Stimulated activated memory B cell treated with anti-CD40 and anti-IgM and Interleukin-4, amounts not matched to agents 10 μg/mL and 1 μg/mL and 100 μg/mL, for 72 hours (primary cell): ENCODE results near the gene CD46.
"Not testable (repeated sequence)": the region's sequence is repeated elsewhere in the genome, so short reads cannot be mapped to it uniquely, and the experiment has no call there.

ENCODE experiments used
- ATAC-seq: fragments of 150-1000 bp; cut with Tn5 transposase; 2 replicates; pipeline ENCODE4 v1.10.0; 2021
- H3K27ac Mint-ChIP-seq: one replicate; pipeline ENCODE4 v1.8.0; 2022; ENCODE audit warnings: mild to moderate bottlenecking, mixed read lengths
- H3K27me3 Mint-ChIP-seq: one replicate; pipeline ENCODE4 v1.8.0; 2022; ENCODE audit warnings: mixed read lengths
- H3K36me3 Mint-ChIP-seq: one replicate; pipeline ENCODE4 v1.8.0; 2022; ENCODE audit warnings: mixed read lengths
- H3K4me1 Mint-ChIP-seq: one replicate; pipeline ENCODE4 v1.8.0; 2022; ENCODE audit warnings: mixed read lengths
- H3K4me3 Mint-ChIP-seq: one replicate; pipeline ENCODE4 v1.8.0; 2022; ENCODE audit warnings: mild to moderate bottlenecking, moderate library complexity, mixed read lengths
- H3K9me3 Mint-ChIP-seq: one replicate; pipeline ENCODE4 v1.8.0; 2022; ENCODE audit warnings: mixed read lengths

CD46 gene

DNA sequence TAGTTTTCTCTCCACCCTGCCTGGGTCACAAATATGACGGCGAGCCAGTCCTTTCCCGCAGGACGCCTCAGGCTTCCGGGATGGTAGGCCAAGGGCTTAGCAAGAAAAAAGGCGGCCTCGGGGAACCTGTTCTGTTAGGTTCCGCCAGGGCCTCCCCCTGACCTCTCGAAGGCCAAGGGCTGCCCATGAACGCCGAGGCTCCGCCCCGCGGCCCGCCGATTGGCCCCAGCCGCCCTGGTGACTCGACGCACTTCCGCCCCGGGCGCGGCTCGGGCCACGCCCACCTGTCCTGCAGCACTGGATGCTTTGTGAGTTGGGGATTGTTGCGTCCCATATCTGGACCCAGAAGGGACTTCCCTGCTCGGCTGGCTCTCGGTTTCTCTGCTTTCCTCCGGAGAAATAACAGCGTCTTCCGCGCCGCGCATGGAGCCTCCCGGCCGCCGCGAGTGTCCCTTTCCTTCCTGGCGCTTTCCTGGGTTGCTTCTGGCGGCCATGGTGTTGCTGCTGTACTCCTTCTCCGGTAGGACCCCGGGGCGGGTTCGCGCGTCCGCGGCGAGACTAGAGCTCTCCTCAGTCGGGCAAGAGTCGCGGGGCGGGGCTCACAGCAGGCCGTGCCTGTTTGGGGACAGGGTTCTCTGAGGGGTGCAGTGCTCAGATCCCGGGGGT is at the start of gene CD46:
CD46 (plus strand) TSS at position 265 of the 666 bp plus-strand sequence; CDS start at position 424, 159 bp downstream.
- no peaks in the 10 kb centered on the region for H3K9me3 Mint-ChIP-seq
- no peaks in the 10 kb centered on the region for H3K36me3 Mint-ChIP-seq
- peaks cover 58% of the 10 kb centered on the region for H3K4me1 Mint-ChIP-seq
- peak within 1 kb of the TSS; percentile 95 for H3K4me3 Mint-ChIP-seq
- H3K27me3 Mint-ChIP-seq: no peaks in the 10 kb centered on the region
- peak within 1 kb of the TSS; percentile 86 for H3K27ac Mint-ChIP-seq
- ATAC-seq: peak; percentile 99

DNA sequence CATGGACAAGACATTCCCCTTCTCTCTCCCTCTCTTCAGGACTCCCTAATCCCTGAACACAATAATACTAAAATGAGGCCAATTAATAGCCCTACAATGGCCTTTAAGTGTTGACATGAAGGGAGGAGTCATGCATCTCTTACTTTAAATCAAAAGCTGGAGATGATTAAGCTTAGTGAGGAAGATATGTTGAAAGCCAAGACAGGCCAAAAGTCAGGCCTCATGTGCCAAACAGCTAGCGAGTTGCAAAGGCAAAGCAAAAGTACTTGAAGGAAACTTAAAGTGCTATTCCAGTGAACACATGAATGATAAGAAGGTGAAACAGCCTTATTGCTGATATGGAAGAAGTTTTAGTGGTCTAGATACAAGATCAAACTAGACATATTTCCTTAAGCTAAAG is 49.5 kb upstream of the CD46 start:
- no peak for ATAC-seq

DNA sequence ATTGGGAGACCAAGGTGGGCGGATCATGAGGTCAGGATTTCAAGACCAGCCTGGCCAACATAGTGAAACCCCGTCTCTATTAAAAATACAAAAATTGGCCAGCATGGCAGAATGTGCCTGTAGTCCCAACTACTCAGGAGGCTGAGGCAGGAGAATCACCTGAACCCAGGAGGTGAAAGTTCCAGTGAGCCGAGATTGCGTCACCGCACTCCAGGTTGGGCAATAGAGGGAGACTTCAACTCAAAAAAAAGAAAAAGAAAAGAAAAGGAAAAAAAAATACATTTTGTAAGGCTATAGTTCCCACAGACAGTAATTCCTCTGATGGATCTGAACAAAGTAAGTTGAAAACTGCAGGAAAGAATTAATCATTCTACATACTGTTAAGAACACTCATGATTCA is 48.1 kb upstream of the CD46 start:
- Mint-ChIP-seq H3K4me1 (no peaks in the 10 kb centered on the region), H3K9me3 (no peaks in the 10 kb centered on the region), H3K27ac (no peak overlapping the region), H3K27me3 (no peaks in the 10 kb centered on the region), H3K36me3 (no peaks in the 10 kb centered on the region), H3K4me3 (no peak overlapping the region)
- no peak for ATAC-seq

More for the DNA sequence above, 49.5 kb upstream of the CD46 start:
- no peaks in the 10 kb centered on the region for H3K27me3 Mint-ChIP-seq
- no peak overlapping the region for H3K27ac Mint-ChIP-seq
- H3K4me1 Mint-ChIP-seq: no peaks in the 10 kb centered on the region
- H3K36me3 Mint-ChIP-seq: no peaks in the 10 kb centered on the region
- H3K9me3 Mint-ChIP-seq: no peaks in the 10 kb centered on the region
- H3K4me3 Mint-ChIP-seq: no peak overlapping the region

DNA sequence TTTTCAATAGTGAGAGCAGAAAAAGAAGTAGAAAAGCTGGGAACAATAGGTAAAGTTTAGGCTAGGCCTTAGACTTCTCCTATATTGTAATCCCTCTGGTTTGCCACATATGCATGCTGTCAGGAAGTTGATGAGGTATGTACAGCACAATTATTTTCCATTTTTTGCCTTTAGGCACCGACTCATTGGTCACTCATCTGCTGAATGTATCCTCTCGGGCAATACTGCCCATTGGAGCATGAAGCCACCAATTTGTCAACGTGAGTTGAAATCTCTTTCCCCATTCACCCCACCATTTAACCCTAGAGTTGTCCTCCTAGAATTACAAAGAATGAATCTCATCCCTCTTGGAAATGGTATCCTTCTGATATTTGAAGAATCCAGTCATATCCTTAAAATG is 43.9 kb upstream of the CD46 start:
- not testable (repeated sequence) for H3K9me3 Mint-ChIP-seq, H3K4me1 Mint-ChIP-seq

DNA sequence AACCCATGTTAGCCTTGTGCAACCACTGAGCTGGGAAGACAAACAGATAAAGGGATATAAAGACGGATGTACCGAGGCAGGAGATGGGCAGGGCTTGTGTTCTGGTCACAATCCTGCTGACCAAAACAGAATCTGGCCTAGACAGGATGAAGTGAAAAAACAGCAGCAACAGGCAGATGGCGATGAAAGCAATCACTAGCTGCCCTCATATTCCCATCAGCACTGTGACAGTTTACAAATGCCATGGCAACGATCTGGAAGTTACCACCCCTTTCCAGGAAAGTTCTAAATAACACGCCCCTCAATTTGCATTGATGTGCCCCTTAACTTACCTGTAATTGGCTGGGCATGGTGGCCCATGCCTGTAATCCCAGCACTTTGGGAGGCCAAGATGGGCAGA is 40.6 kb upstream of the CD46 start:
- Mint-ChIP-seq H3K9me3 (no peaks in the 10 kb centered on the region), H3K27ac (no peak overlapping the region), H3K27me3 (no peaks in the 10 kb centered on the region), H3K36me3 (no peaks in the 10 kb centered on the region), H3K4me3 (no peak overlapping the region), H3K4me1 (no peaks in the 10 kb centered on the region)
- no peak for ATAC-seq

More for the DNA sequence above, 43.9 kb upstream of the CD46 start:
- H3K36me3 Mint-ChIP-seq, H3K4me3 Mint-ChIP-seq, H3K27ac Mint-ChIP-seq, ATAC-seq, H3K27me3 Mint-ChIP-seq: not testable (repeated sequence)

DNA sequence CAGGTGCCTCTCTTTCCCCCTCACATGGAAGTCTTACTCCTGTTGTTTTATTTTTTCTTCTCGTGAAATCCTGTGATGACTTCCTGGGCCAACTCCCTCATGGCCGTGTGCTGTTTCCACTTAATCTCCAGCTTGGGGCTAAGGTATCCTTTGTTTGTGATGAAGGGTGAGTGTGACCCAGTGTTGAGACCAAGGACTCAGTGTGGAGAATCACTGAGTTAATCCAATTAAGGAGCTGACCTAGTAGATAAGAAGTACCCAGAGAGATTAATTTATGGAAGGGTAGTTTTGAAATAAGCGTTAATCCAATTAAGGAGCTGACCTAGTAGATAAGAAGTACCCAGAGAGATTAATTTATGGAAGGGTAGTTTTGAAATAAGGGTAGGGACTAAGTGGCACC is 39.2 kb upstream of the CD46 start:
- H3K9me3 Mint-ChIP-seq, H3K4me1 Mint-ChIP-seq, H3K36me3 Mint-ChIP-seq, H3K27ac Mint-ChIP-seq, H3K4me3 Mint-ChIP-seq, H3K27me3 Mint-ChIP-seq, ATAC-seq: not testable (repeated sequence)

DNA sequence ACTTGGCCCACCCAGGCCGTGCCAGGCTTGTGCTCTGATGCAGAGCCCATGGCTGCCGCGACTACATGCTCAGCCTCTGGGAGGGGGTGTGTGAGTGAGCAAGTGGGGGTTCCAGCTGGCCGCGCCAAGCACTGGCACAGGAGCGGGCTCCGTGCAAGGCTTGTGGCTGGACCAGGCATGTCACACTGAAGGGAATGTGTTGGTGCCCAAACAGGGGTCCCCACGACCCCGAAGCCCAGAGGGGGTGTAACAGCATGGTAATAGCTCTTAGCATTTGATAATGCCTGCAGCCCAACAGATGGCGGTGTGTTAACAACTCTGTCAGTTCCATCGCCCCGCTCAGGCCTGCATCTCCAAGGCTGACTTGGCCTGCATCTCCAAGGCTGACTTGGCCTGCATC is 38.3 kb upstream of the CD46 start:
- Mint-ChIP-seq H3K4me1 (no peaks in the 10 kb centered on the region), H3K4me3 (no peak overlapping the region), H3K36me3 (no peaks in the 10 kb centered on the region), H3K27ac (no peak overlapping the region), H3K27me3 (no peaks in the 10 kb centered on the region), H3K9me3 (no peaks in the 10 kb centered on the region)
- ATAC-seq: peak; percentile 31

DNA sequence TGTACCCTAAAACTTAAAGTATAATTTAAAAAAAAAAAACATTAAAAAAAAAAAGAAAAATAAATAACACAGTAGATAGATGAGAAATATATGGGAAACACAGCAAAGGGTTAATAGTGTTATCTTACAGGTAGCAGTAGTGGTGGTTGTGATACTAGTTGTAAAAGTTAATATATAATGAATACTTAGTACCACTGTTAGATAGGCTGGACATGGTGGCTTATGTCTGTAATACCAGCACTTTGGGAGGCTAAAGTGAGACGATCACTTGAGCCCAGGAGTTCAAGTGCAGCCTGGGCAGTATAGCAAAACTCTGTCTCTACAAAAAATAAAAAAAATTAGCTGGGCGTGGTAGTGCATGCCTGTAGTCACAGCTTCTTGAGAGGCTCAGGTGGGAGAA is 32.6 kb upstream of the CD46 start:
- Mint-ChIP-seq H3K4me1 (no peaks in the 10 kb centered on the region), H3K4me3 (no peak overlapping the region), H3K9me3 (no peaks in the 10 kb centered on the region), H3K27me3 (no peaks in the 10 kb centered on the region), H3K27ac (no peak overlapping the region), H3K36me3 (no peaks in the 10 kb centered on the region)
- ATAC-seq: no peak

DNA sequence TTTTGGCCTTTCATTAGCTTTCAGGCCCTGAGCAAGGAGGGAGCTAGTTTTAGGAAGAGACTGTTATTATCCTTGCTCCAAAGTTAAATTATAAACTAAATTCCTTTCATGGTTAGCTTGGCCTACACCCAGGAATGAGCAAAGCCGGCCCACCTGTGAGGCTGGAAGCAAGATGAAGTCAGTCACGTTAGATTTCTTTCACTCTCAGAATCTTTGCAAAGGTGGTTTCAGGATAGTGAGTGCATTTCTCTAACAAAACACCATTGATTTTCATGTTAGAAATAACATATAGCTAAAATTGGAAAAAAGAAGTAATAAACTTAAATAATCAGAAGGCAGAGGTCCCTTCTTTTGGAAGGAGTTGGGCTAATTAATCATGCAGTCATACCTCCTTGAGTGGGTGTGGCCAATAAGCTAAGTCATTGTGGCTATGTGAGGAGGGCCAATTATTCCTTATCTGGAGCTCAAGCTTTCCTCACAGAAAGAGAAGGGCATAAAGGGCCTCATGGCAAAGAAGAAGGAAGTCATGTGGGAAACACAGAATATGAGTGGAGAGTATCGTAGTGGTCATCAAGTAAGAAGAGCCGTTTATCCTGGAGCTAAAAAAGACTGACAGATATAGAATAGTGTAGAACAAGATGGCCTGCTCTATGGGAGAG is 23.5 kb upstream of the CD46 start:
- H3K4me1 Mint-ChIP-seq, H3K27ac Mint-ChIP-seq, H3K4me3 Mint-ChIP-seq, H3K9me3 Mint-ChIP-seq, ATAC-seq, H3K36me3 Mint-ChIP-seq: not testable (repeated sequence)
- peaks cover 20% of the 10 kb centered on the region for H3K27me3 Mint-ChIP-seq

DNA sequence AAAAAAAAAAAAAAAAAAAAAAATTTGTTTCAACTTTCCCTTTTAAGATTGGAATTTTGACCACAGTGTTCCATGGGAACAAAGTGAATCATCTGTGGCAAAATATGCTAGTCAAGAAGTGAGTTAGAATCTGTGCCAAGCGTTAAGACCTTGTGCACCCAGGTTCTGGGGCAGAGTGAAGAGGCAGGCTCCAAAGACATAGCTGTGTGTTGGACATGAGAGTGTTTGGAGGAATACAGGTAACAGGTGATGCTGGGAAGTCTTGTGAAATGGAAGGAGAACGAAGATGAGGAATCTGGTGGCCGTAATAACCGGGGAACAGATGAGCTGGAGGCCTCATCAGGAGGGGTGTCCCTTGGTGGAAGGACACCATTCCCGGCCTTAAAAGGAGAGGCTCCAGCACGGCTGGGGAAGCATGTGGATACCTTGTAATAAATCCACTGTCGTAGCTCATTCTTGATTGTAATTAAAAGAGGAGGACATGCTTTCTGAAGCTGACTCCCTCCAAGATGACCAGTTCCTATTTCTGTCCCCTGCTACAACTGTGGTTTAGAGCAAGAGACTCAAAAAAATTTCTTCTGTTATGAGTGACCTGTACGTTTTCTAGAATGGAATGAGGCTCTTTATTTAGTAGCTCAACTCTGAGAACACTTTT is 14.2 kb upstream of the CD46 start:
- H3K27me3 Mint-ChIP-seq, H3K36me3 Mint-ChIP-seq, H3K27ac Mint-ChIP-seq, ATAC-seq, H3K4me1 Mint-ChIP-seq, H3K9me3 Mint-ChIP-seq, H3K4me3 Mint-ChIP-seq: not testable (repeated sequence)

DNA sequence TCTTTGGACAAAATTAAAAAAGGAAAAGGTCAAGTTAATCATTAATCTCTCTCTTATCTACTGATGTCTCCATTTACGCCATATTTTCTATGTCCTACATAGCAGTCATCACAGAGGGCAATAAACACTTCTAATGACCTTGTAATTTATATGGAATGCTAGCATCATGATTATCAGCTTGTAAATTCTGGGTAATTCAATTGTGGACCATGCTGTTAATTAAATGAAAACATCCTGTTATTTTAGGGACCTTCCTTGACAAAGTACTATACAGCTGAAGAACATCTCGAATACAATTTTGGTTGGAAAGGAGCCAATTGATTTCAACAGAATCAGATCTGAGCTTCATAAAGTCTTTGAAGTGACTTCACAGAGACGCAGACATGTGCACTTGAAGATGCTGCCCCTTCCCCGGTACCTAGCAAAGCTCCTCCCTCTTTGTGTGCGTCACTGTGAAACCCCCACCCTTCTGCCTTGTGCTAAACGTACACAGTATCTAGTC is 13.6 kb upstream of the CD46 start:
- not testable (repeated sequence) for H3K27me3 Mint-ChIP-seq, H3K27ac Mint-ChIP-seq, H3K4me1 Mint-ChIP-seq, H3K9me3 Mint-ChIP-seq, H3K36me3 Mint-ChIP-seq, ATAC-seq, H3K4me3 Mint-ChIP-seq

DNA sequence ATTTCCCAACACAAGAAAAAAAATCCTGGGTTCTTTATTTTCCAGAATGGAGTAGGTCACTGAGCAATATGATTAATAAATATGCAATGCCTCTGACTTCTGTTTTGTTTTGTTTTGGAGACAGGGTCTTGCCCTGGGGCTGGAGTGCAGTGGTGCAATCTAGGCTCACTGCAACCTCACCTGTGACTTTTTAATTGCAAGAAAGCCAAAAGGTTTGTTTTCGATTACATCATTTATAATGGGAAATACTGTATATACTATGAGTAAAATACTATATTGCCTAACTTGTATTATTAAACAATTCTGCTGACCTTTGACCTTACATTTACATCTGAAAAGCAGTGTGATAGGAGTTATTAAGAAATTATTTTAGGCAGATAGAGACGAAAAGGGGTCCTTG is 11.6 kb upstream of the CD46 start:
- no peaks in the 10 kb centered on the region for H3K27me3 Mint-ChIP-seq
- H3K4me3 Mint-ChIP-seq: no peak overlapping the region
- ATAC-seq: no peak
- H3K27ac Mint-ChIP-seq: no peak overlapping the region
- no peaks in the 10 kb centered on the region for H3K9me3 Mint-ChIP-seq
- H3K36me3 Mint-ChIP-seq: no peaks in the 10 kb centered on the region
- no peaks in the 10 kb centered on the region for H3K4me1 Mint-ChIP-seq

DNA sequence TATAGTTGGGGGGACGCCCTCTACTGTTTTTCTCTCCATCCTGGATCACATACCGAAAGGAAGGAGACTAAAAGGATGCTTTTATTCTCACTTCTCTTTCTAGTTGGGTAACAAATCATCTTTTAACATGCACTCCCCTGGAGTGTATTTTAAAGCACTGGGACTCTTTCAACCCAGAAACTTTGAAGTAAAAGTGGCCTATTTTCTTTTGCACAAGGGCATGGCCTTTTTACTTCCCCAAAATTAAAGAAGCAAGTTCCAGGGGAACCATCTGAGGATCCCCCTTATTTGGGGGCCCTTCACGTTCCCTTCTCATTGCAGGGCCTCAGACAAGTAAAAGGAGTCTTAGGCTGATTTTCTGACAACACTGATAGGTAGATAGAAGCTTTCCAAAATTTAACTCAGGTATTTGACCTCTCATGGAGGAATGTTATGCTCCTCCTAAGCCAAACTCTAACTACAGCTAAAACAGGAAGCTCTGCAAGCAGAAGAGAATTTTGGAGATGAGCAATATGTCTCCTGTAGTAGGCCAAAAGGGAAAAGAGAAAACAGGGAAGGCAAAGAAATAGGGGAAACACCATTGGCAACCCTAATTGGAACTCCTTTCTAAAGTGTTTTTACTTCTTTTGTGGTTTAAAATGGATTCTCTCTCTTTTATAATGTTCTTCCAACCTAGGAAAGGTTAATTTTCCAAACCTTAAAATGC is 8.9 kb upstream of the CD46 start:
- Mint-ChIP-seq H3K4me3 (no peak overlapping the region), H3K9me3 (no peaks in the 10 kb centered on the region), H3K27me3 (no peaks in the 10 kb centered on the region), H3K36me3 (no peaks in the 10 kb centered on the region), H3K4me1 (no peaks in the 10 kb centered on the region), H3K27ac (no peak overlapping the region)
- no peak for ATAC-seq

DNA sequence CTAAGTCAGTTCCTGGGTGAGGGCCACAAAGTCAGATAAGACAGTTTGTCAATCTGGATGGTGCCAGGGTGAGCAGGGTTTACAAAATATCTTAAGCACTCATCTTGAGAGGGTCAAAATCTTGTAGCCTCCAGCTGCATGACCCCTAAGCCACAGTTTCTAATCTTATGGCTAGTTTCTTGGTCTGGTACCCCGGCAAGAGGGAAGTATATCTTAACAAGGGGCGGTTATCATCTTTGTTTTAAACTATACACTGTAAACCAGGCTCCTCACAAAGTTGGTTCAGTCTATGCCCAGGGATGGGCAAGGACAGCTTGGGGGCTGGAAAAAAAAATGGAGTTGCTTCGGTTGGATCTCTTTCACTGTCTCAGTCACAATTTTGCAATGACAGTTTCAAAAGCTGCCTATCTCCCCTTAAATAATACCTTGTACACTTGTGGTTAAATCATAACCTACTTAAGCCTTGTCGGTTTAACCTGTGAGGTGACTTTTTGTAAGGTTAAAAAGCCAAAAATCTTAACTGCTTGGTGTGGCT is 7.8 kb upstream of the CD46 start:
- no peak for ATAC-seq
- Mint-ChIP-seq H3K27me3 (no peaks in the 10 kb centered on the region), H3K4me1 (peaks cover 3% of the 10 kb centered on the region), H3K9me3 (no peaks in the 10 kb centered on the region), H3K36me3 (no peaks in the 10 kb centered on the region), H3K4me3 (no peak overlapping the region), H3K27ac (no peak overlapping the region)

DNA sequence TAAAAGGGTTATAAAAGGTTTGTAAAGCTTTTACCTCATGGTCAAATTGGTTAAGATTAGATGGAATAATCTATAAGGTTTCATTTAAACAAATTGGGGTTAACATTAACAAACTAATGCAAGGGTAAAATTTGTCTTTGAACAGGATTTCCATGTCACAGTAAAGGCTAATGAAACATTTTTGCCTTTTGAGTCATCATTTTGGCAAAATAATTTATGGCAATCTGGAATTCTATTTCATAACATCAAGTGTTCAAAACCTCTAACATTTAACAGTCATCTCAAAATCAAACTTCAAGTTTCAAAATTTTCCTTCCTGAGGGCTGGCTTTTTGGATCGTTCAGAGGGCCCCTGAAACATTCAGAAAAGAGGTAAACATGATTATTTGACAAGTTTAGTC is 6.6 kb upstream of the CD46 start:
- H3K9me3 Mint-ChIP-seq: no peaks in the 10 kb centered on the region
- no peak overlapping the region for H3K4me3 Mint-ChIP-seq
- no peaks in the 10 kb centered on the region for H3K27me3 Mint-ChIP-seq
- H3K4me1 Mint-ChIP-seq: peaks cover 6% of the 10 kb centered on the region
- no peaks in the 10 kb centered on the region for H3K36me3 Mint-ChIP-seq
- no peak overlapping the region for H3K27ac Mint-ChIP-seq
- no peak for ATAC-seq
